Ishikawa (cell line): Measurements from ENCODE around the gene INPP5J.

Source experiments
- CEBPB ChIP-seq: IDR thresholded peaks from 2 replicates; pipeline ENCODE4 v1.6.1; 2012
- REST ChIP-seq: IDR thresholded peaks from 2 replicates; pipeline ENCODE4 v1.6.1; 2012; ENCODE audit warnings: low read depth, mild to moderate bottlenecking
- ZBTB7A ChIP-seq: IDR thresholded peaks from 2 replicates; pipeline ENCODE4 v1.6.1; 2012; ENCODE audit warnings: low read depth

- TF ChIP-seq CEBPB: no peak
- no peak for TF ChIP-seq ZBTB7A
- TF ChIP-seq REST: no peak
Observed at GRCh38 chr22:31141551-31141950, 18.8 kb downstream of the INPP5J start.
